NCI-H1105 (cell line): ENCODE measurements around the gene ZNF57.
"Not testable (repeated sequence)": the region's sequence is repeated elsewhere in the genome, so short reads cannot be mapped to it uniquely, and the experiment has no call there.

ENCODE experiments used
- DNase-seq: peaks from one replicate; lab custom pipeline; 2025; lab: John Stamatoyannopoulos, UW

The ZNF57 gene

GRCh38 chr19:2952953-2953481, 52.3 kb downstream of the ZNF57 start:
- DNase-seq: no peak

GRCh38 chr19:2957160-2957559, 56.4 kb downstream of the ZNF57 start:
- no peak for DNase-seq

GRCh38 chr19:2960120-2960519, 59.4 kb downstream of the ZNF57 start:
- no peak for DNase-seq

- DNase-seq: peak; percentile 66
Measured at GRCh38 chr19:2962018-2962670, 61.4 kb downstream of the ZNF57 start.

- DNase-seq: no peak
Measured at GRCh38 chr19:2963122-2963521, 62.4 kb downstream of the ZNF57 start.

- DNase-seq: not testable (repeated sequence)
Measured at GRCh38 chr19:2963631-2964030, 62.9 kb downstream of the ZNF57 start.

GRCh38 chr19:2964874-2965273, 64.1 kb downstream of the ZNF57 start:
- no peak for DNase-seq

GRCh38 chr19:2967972-2968371, 67.2 kb downstream of the ZNF57 start:
- no peak for DNase-seq
